ENCODE data around the gene RCBTB2.
"Not testable (repeated sequence)": the region's sequence is repeated elsewhere in the genome, so short reads cannot be mapped to it uniquely, and the experiment has no call there.

RCBTB2 gene

DNA sequence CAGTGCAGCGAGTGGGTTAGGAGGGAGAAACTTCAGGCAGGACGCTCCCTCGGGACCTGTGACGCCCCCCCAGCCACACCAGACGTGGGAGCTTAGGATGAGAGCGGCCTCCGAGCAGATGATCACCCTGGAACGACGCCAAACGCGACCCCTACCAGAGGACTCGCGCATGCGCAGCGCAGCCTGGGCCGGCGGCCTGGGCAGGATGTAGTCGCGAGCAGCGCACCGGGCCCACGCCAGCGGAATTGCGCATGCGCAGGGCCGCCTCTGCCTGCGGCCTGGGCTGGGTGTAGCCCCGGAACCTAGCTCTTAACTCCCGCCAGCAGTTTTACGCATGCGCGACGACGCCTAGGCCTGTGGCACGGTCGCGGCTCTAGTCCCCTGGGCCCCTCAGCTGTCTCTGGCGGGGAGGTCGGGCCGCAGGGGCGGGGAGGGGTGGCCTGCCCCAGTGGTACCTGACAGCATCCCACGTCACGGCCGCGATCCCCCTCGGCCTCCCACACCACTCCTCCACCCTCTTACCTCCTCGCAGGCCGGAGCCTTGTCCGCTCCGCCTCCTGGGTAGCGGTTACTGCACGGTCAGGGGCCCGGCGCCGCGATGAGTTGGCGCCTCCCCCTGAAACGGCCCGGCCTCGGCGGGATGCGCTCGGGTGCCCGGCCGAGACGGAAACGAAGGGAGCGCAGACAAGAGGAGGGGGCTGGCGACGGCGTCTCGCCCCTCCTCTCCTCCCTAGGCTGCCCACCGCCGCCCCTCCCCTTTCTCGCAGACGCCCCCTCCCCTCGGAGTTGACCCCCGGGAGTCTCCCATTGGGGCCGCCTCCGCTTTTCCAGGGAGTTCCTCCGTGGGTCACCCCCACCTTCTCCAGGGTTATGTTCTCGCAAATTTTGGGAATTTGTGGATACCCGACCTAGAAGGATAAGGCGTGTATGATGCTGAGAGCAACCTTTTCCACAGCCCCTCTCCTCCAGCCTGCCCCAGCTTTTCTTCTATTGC is at the start of gene RCBTB2:
TSS of gene RCBTB2 (minus strand) at position 575 of the 994 bp plus-strand sequence. CDS start 11,141 bp downstream, outside the sequence.
- DNase-seq (ENCODE audit: low read depth), result peak; percentile 96

DNA sequence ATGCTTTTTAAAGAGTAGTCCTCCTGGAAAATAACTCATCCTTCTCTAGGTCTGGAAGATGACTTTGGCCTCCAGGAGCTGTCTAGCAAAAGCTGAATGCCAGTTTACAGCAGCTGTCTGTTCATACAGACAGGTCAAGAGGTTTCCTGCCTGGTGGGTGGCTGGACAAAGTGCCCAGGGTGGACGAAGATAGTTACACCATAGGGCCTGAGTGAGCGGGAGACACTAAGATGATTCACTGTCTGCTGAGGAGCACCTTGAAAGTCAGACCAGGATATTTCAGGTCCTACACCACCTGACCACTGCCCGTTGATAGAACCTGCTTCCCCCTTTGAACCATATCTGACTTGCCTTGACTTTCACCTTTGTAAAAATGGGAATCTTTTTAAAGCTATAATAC is 49.2 kb upstream of the RCBTB2 start:
- no peak for DNase-seq (ENCODE audit: low read depth)

- no peak for DNase-seq (ENCODE audit: low read depth)
These were observed 48.0 kb upstream of the RCBTB2 start for GRCh38 chr13:48580896-48581295.

- peak; percentile 44 for DNase-seq (ENCODE audit: low read depth)
These were observed 47.4 kb upstream of the RCBTB2 start for GRCh38 chr13:48580185-48580803.

DNA sequence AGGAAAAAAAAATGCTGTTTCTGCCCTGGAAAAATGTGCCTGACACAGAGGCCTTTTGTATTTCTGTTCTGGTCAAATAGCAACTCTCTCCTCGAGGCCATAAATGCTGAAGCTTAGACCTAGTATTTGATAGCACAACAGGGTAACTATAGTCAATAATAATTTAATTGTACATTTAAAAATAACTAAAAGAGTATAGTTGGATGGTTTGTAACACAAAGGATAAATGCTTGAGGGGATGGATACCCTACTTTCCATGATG is 47.0 kb upstream of the RCBTB2 start:
- DNase-seq (ENCODE audit: low read depth), result not testable (repeated sequence)

DNA sequence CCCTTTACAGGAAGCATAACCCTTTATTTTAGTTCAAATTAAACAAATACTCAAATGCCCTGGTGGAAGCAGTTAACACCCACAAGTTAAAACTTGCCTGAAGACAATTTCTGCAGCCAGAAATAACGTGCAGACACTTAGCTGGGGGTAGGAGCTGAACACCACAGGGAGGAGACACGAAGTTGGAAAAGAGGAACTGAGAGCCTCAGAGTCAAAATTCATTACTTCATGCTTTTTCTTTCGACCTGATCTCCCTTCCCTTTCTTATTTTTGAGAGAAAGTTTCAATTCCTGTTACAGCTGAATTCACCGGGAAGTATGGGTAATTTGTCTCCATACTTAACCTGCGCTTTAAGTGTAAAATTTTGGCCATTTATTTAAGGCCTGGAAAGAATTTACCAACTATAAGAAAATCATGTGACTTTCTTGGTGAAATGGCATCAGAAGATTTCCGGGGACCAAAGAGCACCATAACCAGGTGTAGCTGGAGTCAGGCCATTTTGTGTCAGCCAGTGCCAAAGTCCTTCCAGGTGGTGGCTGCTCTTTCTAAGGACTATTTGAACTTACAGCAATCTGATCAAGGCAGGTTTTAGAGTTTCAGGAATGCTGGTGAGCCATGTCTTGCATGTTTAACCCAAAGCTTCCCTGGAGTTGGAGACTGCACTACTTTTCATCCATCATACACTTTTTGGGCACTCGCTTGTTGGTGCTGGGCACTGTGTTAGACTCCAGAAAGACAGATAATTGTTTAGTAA is 46.5 kb upstream of the RCBTB2 start:
- DNase-seq (ENCODE audit: low read depth), result no peak

DNA sequence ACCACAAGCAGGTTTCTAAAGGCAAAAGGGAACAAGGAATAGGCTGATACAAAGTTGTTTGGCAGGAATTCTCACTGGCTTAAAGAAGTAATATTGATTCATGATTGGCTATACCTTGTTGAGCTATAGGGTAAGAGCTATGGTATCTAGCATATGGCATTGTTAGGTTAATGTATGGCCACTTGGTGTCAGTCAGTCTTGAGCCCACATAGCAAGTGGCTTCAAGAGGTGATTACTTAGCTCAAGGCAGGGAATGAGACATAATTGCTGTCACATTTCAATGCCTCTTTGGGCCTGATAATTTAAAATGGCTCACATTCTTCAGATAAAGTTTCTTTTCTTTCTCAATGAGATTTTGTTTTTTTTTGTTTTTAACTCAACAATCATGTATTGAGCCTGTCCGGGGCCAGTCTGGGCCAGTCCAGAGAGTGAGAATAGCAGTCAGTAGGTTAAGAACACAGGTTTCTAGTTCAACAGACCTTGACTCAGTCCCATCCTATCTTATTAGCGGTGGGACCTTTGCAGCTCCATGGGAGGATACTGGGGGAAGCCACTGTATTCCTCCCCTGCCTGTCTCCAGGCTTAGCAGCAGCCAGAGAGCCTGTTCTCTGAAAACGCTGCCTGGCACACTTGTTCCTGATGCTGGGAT is 45.8 kb upstream of the RCBTB2 start:
- DNase-seq (ENCODE audit: low read depth), result no peak

- no peak for DNase-seq (ENCODE audit: low read depth)
These were observed 43.6 kb upstream of the RCBTB2 start for GRCh38 chr13:48576448-48577010.

DNA sequence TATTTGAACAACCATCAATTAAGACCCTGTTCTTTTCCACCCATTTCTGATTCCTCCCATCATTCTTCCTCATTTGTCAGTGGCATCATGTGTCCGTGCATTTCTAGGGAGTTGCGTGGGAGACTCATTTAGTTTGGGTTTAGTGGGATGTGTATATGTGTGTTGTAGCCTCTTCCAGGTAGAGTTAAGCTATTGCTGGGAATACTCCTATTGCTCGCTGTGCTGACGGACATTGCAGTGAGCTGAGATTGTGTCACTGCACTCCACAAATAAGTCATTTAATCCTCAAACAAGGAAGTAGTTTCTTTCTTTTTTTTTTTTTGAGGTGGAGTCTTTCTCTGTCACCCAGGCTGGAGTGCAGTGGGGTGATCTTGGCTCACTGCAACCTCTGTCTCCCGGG is 42.2 kb upstream of the RCBTB2 start:
- no peak for DNase-seq (ENCODE audit: low read depth)

DNA sequence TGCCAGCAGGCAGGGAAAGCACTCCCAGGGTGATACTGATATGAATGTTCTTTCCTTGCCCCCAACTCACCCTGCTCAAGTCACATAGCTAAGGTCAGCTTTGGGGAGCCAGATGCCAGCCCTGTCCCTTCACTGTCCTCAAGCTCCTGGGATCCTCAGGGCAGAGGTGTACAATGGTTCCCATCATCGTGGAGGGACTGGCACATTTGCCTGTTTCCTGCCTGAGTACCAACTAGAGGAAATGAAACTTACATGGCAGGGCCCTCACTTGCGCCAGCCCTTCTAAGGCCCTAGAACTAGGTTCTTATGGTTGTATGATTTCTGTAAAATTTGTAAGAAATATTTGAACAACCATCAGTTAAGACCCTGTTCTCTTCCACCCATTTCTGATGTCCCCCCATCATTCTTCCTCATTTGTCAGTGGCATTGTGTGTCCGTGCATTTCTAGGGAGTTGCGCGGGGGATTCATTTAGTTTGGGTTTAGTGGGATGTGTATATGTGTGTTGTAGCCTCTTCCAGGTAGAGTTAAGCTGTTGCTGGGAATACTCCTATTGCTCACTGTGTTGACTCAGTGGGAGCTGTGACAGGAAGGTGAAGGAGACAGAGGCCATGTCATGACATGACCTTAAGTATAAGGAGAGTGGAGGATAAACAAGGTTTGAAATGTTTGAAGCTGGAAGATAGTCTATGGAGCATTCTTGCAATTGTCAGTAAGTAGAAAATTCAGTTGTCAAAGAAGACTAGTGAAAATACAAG is 41.3 kb upstream of the RCBTB2 start:
- DNase-seq (ENCODE audit: low read depth), result no peak

DNA sequence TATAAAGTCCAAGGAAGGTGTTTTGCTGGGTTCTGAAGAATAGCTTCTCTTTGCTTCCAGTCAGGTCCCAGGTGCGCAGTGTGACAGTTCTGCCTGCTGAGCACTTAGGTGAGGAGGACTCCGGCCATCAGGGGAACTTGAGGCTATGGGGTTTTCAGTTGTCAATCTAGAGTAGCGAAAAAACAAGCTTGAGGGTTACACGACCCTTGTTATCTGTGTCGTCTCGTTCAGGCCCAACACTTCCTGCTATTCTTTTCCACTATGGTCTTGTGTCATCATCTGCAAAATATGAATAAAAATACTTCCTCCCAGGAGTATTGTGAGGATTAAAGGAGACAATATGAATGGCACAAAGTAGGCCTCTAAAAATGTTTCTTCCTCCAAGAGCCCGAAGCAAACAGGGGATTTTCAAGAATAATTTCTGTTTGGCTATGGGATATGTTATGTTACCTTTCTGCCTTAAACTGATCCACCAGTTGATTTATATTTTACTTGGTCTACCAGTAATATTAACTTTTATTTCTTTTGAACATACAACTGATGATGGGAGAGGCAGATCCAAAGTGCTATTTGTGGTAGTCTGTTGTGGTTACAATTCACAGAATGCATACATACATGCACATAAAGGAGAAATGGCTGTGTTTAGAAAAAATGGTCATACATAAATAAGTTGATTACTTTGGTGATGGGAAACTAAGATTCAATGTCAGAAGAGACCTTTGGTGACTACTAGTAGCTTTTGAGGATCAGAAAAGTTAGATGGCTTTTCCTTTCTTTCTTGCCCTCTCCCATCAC is 40.5 kb upstream of the RCBTB2 start:
- no peak for DNase-seq (ENCODE audit: low read depth)

GRCh38 chr13:48571126-48571913 is 38.4 kb upstream of the RCBTB2 start:
- DNase-seq (ENCODE audit: low read depth), result no peak

GRCh38 chr13:48570216-48570828 is 37.4 kb upstream of the RCBTB2 start:
- DNase-seq (ENCODE audit: low read depth), result no peak

- DNase-seq (ENCODE audit: low read depth), result no peak
These were observed 36.3 kb upstream of the RCBTB2 start for GRCh38 chr13:48569104-48569666.

DNA sequence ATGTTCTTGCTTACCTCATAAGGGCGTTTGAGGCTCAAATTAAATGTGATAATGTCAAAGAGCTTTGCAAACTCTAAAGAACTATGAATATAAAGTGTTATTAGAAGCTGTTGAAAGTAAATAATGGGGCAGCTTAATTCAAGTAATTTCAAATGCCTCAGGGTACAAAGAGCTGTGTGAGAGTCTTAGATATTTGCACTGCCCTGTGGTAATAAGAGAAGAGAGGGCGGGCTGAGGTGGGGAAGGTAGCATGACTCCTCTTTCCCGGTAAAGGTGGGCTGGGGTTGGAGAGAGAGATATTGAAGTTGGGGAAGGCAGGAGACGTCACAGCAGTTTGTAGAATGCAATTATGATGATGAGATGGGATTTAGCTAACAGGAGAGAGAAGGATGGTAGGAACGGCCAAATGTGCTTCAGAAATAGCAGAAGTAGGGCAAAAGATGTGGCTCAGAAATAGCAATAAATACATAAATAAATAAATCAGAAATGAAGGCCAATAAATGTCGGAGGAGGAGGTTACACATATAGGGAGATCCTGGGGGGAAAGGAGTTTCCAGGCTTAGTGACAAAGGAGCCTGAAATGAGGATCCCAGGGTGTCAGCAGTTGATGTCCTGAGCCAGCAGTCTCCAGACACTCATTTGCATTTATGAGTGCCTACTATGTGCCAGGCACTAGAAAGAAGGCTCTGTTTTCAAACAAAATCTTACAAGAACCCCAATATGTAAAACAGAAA is 35.7 kb upstream of the RCBTB2 start:
- no peak for DNase-seq (ENCODE audit: low read depth)

DNA sequence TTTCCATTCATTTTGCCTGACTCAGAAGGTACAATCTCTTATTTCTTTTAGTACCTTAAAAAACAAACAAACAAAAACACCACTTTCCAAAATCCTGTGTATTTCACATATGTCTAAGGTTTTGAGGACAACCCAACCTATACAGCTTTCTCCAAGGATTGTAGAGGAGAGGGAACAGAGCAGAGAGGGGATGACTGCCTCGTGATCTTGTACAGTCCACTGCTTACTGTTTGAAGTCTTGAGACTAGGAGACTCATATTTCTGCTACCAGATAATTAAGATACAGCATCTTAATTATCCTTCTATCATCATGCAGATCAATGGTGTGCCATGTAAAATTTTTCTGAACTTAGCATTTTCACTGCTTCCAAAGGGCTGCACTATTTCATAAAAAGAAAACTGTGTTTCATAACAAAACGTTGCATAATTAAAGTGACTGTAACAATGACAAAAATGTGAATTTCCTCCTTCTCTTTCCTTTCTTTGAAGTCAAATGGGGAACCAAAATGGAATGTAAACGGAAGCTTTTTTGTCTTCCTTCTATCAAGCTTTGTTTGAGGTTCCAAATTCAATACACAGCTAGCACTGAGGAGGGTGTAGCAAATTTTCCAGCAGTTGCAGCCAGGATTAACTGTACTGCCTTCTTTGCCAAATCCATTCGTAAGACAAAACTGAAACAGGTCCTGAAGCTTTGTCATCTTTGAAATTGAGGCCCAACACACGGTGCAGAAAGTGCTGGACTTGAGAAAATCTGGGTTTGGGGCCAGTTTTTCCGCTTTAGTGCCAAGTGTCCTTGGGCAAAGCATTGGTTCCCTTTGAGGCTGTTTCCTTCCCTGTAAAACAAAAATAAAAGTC is 34.9 kb upstream of the RCBTB2 start:
- no peak for DNase-seq (ENCODE audit: low read depth)

DNA sequence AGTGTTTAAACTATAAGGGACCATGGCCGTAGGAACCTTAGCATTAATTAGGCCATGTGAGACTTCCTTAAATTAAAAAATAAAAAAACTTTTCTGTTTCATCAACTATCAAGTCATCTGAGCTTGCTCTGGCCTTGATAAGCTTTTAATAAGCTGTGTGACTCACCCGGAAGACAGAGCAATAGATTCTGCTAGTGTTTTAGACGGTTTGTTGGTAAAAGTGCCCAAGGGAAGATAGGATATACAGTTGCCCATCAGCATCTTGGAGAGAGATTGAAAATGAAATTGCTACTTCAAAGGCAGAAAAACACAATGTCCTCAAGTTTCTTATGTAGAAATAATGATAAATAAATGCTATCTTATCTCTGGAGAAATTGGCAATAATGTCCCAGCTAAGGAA is 31.2 kb upstream of the RCBTB2 start:
- no peak for DNase-seq (ENCODE audit: low read depth)
